Measurements from ENCODE around the gene ASPSCR1. TPM values are rescaled to one million over a fixed set of nuclear protein-coding genes. Genes with fewer than 3 reads are reported as not detected.
A peak's percentile ranks its signal among the peaks of the same experiment; 100 is the strongest.

ASPSCR1 gene
- total RNA-seq, 2 donors from 2014 or later = 14.1 to 18.8 TPM

DNA sequence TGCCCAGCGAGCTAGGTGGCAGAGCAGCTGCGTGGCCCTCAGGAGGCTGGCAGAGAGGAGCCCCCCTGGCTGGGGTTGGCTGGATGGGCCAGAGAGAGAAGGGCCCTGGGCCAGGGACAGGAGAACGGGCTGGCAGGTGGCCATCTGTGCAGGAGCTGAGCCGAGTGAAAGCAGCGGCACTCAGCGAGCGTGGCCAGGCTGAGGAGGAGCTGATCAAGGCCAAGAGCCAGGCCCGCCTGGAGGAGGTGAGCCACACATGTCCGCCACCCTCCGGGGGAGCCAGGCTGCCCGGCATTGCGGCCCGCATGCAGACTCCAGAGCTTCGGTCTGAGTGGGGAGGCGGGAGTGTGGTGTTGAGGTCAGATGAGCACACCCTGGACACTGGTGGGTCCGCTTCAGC is 52.0 kb downstream of the ASPSCR1 start:
- no peaks in the 10 kb centered on the region for H3K27me3 ChIP-seq
- no peak for DNase-seq (ENCODE audit: low spot score)
- H3K4me1 ChIP-seq = peaks cover 0 to 25% of the 10 kb centered on the region in 2 donors
- TF ChIP-seq, protein P1, sequence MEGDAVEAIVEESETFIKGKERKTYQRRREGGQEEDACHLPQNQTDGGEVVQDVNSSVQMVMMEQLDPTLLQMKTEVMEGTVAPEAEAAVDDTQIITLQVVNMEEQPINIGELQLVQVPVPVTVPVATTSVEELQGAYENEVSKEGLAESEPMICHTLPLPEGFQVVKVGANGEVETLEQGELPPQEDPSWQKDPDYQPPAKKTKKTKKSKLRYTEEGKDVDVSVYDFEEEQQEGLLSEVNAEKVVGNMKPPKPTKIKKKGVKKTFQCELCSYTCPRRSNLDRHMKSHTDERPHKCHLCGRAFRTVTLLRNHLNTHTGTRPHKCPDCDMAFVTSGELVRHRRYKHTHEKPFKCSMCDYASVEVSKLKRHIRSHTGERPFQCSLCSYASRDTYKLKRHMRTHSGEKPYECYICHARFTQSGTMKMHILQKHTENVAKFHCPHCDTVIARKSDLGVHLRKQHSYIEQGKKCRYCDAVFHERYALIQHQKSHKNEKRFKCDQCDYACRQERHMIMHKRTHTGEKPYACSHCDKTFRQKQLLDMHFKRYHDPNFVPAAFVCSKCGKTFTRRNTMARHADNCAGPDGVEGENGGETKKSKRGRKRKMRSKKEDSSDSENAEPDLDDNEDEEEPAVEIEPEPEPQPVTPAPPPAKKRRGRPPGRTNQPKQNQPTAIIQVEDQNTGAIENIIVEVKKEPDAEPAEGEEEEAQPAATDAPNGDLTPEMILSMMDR (IDR thresholded peaks at IDR 0.05) = no peak
- H3K36me3 ChIP-seq = no peaks in the 10 kb centered on the region
- no peaks in the 10 kb centered on the region for H3K9me3 ChIP-seq
- H3K27ac ChIP-seq = no peak overlapping the region
- no peak overlapping the region for H3K4me3 ChIP-seq

- TF ChIP-seq, protein P1 (IDR thresholded peaks at IDR 0.05) = no peak
- Histone ChIP-seq H3K4me3 (peak overlapping the region in 1 of 2 donors; percentile 57), H3K36me3 (no peaks in the 10 kb centered on the region), H3K4me1 (peaks cover 0 to 21% of the 10 kb centered on the region in 2 donors), H3K27ac (no peak overlapping the region), H3K27me3 (no peaks in the 10 kb centered on the region), H3K9me3 (no peaks in the 10 kb centered on the region)
- DNase-seq (ENCODE audit: low spot score) = no peak
Measured at GRCh38 chr17:82029990-82030469, 52.6 kb downstream of the ASPSCR1 start.

DNA sequence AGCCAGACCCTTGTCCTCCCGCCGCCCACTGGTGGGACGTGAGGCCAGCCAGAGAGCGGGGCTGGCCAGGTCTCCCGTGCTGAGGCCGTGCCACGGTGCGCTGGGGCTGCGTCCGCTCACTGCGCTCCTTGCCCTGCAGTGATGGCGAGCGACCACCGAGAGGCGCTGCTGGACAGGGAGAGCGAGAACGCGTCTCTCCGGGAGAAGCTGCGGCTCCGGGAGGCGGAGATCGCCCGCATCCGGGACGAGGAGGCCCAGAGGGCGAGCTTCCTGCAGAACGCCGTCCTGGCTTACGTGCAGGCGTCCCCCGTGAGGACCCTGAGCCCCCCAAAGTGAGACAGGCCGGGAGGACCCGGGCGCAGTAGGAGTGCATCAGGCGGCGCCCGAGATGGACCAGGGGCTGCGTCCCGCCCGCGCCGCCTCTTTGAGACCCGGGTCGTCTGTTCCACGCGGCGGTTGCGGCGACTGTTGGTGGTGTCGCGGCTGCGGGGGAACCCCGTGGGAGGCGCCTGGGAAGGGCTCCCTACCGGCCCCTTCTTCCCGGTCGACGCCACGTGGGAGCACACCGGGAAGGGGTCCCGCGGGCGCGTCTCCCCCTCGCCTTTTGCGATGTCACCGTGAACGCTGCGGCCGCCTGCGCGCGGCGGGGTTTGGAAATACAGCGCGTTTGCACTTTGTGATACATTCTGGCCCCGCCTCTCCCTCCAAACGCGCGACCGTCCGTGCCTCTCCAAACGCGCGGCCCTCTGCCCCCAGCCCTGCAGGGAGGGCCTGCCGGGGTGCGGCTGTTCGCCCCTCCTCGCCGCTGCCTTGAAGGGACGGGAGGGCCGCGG is 53.3 kb downstream of the ASPSCR1 start:
- Histone ChIP-seq H3K9me3 (no peaks in the 10 kb centered on the region), H3K36me3 (no peaks in the 10 kb centered on the region), H3K4me1 (peaks cover 0 to 21% of the 10 kb centered on the region in 2 donors), H3K27me3 (no peaks in the 10 kb centered on the region), H3K27ac (no peak overlapping the region), H3K4me3 (peak overlapping the region; percentile 42 to 57)
- DNase-seq (ENCODE audit: low spot score) = peak; percentile 78
- TF ChIP-seq, protein P1 (IDR thresholded peaks at IDR 0.05) = peak; percentile 86 to 97

GRCh38 chr17:82031303-82031884 is 54.0 kb downstream of the ASPSCR1 start, which contains the start of gene RAC3:
Gene RAC3, plus strand, starts transcription at chr17:82031678. Its CDS starts 84 bp downstream, at chr17:82031762.
- no peak for DNase-seq (ENCODE audit: low spot score)
- Histone ChIP-seq H3K36me3 (no peaks in the 10 kb centered on the region), H3K27me3 (no peaks in the 10 kb centered on the region), H3K4me3 (peak within 1 kb of the TSS; percentile 42 to 57), H3K9me3 (no peaks in the 10 kb centered on the region), H3K27ac (no peak within 1 kb of the TSS), H3K4me1 (peaks cover 0 to 27% of the 10 kb centered on the region in 2 donors)
- TF ChIP-seq, protein P1 (IDR thresholded peaks at IDR 0.05) = no peak

GRCh38 chr17:82031885-82032627 is 54.6 kb downstream of the ASPSCR1 start:
- TF ChIP-seq, protein P1 (IDR thresholded peaks at IDR 0.05) = no peak
- peak overlapping the region; percentile 26 to 41 for H3K4me3 ChIP-seq
- no peaks in the 10 kb centered on the region for H3K27me3 ChIP-seq
- no peaks in the 10 kb centered on the region for H3K9me3 ChIP-seq
- no peak overlapping the region for H3K27ac ChIP-seq
- no peak for DNase-seq (ENCODE audit: low spot score)
- H3K4me1 ChIP-seq = peaks cover 0 to 34% of the 10 kb centered on the region in 2 donors
- H3K36me3 ChIP-seq = no peaks in the 10 kb centered on the region
